Neural cell (in vitro differentiated cells): ENCODE measurements around the gene PRODH2. TPM values are rescaled to one million over a fixed set of nuclear protein-coding genes. Genes with fewer than 3 reads are reported as not detected.

Experiments
- H2AFZ ChIP-seq: fragments of 200-600, 300-800 bp; sonication (generic), shearing (Covaris generic); 2 replicates; pipeline ENCODE4 v1.6.0; 2014; ENCODE audit warnings: low read depth, mild to moderate bottlenecking, antibody characterized with exemption, low read length, moderate library complexity
- H3F3A ChIP-seq: fragments of 200-600 bp; shearing (Covaris generic); 2 replicates; pipeline ENCODE4 v1.6.1; 2016; ENCODE audit warnings: mild to moderate bottlenecking, moderate library complexity, mixed read lengths, antibody characterized with exemption, low read length; ENCODE audit not compliant: insufficient read depth, poor library complexity, severe bottlenecking
- H3K27ac ChIP-seq: fragments of 200-600, 300-800 bp; sonication (generic), shearing (Covaris generic); 2 replicates; pipeline ENCODE4 v1.5.1; 2014; ENCODE audit warnings: mild to moderate bottlenecking, low read length, moderate library complexity
- H3K27me3 ChIP-seq: fragments of 300-800, 200-600 bp; sonication (generic), shearing (Covaris generic); 2 replicates; pipeline ENCODE4 v1.6.0; 2014; ENCODE audit warnings: mild to moderate bottlenecking, low read depth, low read length, moderate library complexity; ENCODE audit not compliant: insufficient read depth
- H3K36me3 ChIP-seq: fragments of 300-800, 200-600 bp; sonication (generic), shearing (Covaris generic); 2 replicates; pipeline ENCODE4 v1.5.1; 2014; ENCODE audit warnings: mild to moderate bottlenecking, antibody characterized with exemption, low read length, moderate library complexity; ENCODE audit not compliant: insufficient read depth
- H3K4me2 ChIP-seq: fragments of 300-800, 200-600 bp; sonication (generic), shearing (Covaris generic); 2 replicates; pipeline ENCODE4 v1.6.0; 2014; ENCODE audit warnings: mild to moderate bottlenecking, low read length
- H3K4me3 ChIP-seq: fragments of 300-800, 200-600 bp; sonication (generic), shearing (Covaris generic); 2 replicates; pipeline ENCODE4 v1.5.1; 2014; ENCODE audit warnings: mild to moderate bottlenecking, low read length, moderate library complexity
- H3K79me2 ChIP-seq: fragments of 200-600 bp; shearing (Covaris generic); replicated peaks from 2 replicates; pipeline ENCODE4 v1.6.0; 2014; ENCODE audit warnings: mild to moderate bottlenecking, low read length, moderate library complexity; ENCODE audit not compliant: insufficient read depth
- H3K9ac ChIP-seq: fragments of 300-800, 200-600 bp; sonication (generic), shearing (Covaris generic); 2 replicates; pipeline ENCODE4 v1.6.1; 2016; ENCODE audit warnings: mild to moderate bottlenecking, low read length, mixed read lengths
- H3K9me2 ChIP-seq: fragments of 200-600 bp; shearing (Covaris generic); 2 replicates; pipeline ENCODE4 v1.6.1; 2016; ENCODE audit warnings: mild to moderate bottlenecking, low read length, mixed read lengths; ENCODE audit not compliant: insufficient read depth
- H3K9me3 ChIP-seq: fragments of 200-600, 300-800 bp; sonication (generic), shearing (Covaris generic); 2 replicates; pipeline ENCODE4 v1.6.1; 2016; ENCODE audit warnings: mild to moderate bottlenecking, mixed run types, low read length, moderate library complexity, mixed read lengths
- H4K20me1 ChIP-seq: fragments of 200-600 bp; shearing (Covaris generic); 2 replicates; pipeline ENCODE4 v1.6.1; 2016; ENCODE audit warnings: mild to moderate bottlenecking, mixed run types; ENCODE audit not compliant: insufficient read depth
- CTCF ChIP-seq: fragments of 450-650 bp; IDR thresholded peaks from 2 replicates; pipeline ENCODE4 v1.5.1; 2014; ENCODE audit warnings: antibody characterized with exemption, mild to moderate bottlenecking, moderate library complexity; ENCODE audit not compliant: poor library complexity, severe bottlenecking
- EP300 ChIP-seq: fragments of 450-650 bp; conservative IDR thresholded peaks from 2 replicates; pipeline ENCODE4 v1.6.1; 2014; ENCODE audit warnings: antibody characterized with exemption, mild to moderate bottlenecking, moderate library complexity; ENCODE audit not compliant: poor library complexity, severe bottlenecking
- EZH2 ChIP-seq: fragments of 200-600, 300-800 bp; shearing (Covaris generic), sonication (generic); IDR thresholded peaks from 2 replicates; pipeline ENCODE4 v1.6.1; 2014; ENCODE audit warnings: antibody characterized with exemption, low read length, borderline replicate concordance, mild to moderate bottlenecking; ENCODE audit not compliant: insufficient read depth, poor library complexity, severe bottlenecking
- MXI1 ChIP-seq: fragments of 450-650 bp; conservative IDR thresholded peaks from 2 replicates; pipeline ENCODE4 v1.6.1; 2014; ENCODE audit warnings: antibody characterized with exemption, mild to moderate bottlenecking; ENCODE audit not compliant: poor library complexity, severe bottlenecking
- POLR2AphosphoS5 ChIP-seq: IDR thresholded peaks from 2 replicates; pipeline ENCODE4 v1.6.1; 2012
- RAD21 ChIP-seq: fragments of 450-650 bp; conservative IDR thresholded peaks from 2 replicates; pipeline ENCODE4 v1.6.1; 2014; ENCODE audit warnings: antibody characterized with exemption, mild to moderate bottlenecking, moderate library complexity
- REST ChIP-seq: IDR thresholded peaks from 2 replicates; pipeline ENCODE4 v1.6.1; 2012; ENCODE audit warnings: borderline replicate concordance
- SMC3 ChIP-seq: fragments of 450-650 bp; conservative IDR thresholded peaks from 2 replicates; pipeline ENCODE4 v1.6.1; 2014; ENCODE audit warnings: antibody characterized with exemption, mild to moderate bottlenecking, moderate library complexity; ENCODE audit not compliant: poor library complexity
- TAF1 ChIP-seq: IDR thresholded peaks from 2 replicates; pipeline ENCODE4 v1.6.1; 2012; ENCODE audit warnings: low read depth
- polyA plus RNA-seq: library from polyadenylated mRNA; depleted of rRNA; stranded (reverse); fragments of >200 nt; gene quantifications from 2 replicates; pipeline ENCODE4 v1.2.3, GENCODE V29; 2014

PRODH2 gene
- polyA plus RNA-seq, 1 donor from 2014 or later, result not detected

- Histone ChIP-seq H3F3A (no peaks in the 10 kb centered on the region), H3K4me2 (no peak overlapping the region), H3K9me2 (no peaks in the 10 kb centered on the region)
Measured at GRCh38 chr19:35785339-35785627, 27.4 kb downstream of the PRODH2 start.

GRCh38 chr19:35784503-35785338, 27.9 kb downstream of the PRODH2 start:
- no peak for TF ChIP-seq RAD21
- Histone ChIP-seq H3K9me2 (no peaks in the 10 kb centered on the region), H4K20me1 (no peaks in the 10 kb centered on the region), H3K36me3 (no peaks in the 10 kb centered on the region), H3K4me3 (no peak overlapping the region), H2AFZ (no peak overlapping the region), H3K4me2 (no peak overlapping the region), H3K27me3 (no peaks in the 10 kb centered on the region), H3K27ac (no peak overlapping the region), H3K9ac (no peak overlapping the region), H3K9me3 (no peaks in the 10 kb centered on the region), H3F3A (no peaks in the 10 kb centered on the region), H3K79me2 (no peaks in the 10 kb centered on the region)

More at GRCh38 chr19:35785339-35785627, 27.4 kb downstream of the PRODH2 start:
- Histone ChIP-seq H2AFZ (no peak overlapping the region), H3K27ac (no peak overlapping the region), H3K79me2 (no peaks in the 10 kb centered on the region), H3K9ac (no peak overlapping the region), H4K20me1 (no peaks in the 10 kb centered on the region), H3K4me3 (no peak overlapping the region), H3K36me3 (no peaks in the 10 kb centered on the region), H3K9me3 (no peaks in the 10 kb centered on the region), H3K27me3 (no peaks in the 10 kb centered on the region)
- TF ChIP-seq EZH2, result no peak
- no peak for TF ChIP-seq RAD21
- TF ChIP-seq SMC3, result no peak
- TF ChIP-seq POLR2AphosphoS5, result no peak
- TF ChIP-seq TAF1, result no peak
- no peak for TF ChIP-seq REST
- TF ChIP-seq CTCF, result no peak
- TF ChIP-seq EP300, result no peak
- TF ChIP-seq MXI1, result no peak
